GM12801 (cell line): ENCODE data around the gene GRM7.

ENCODE experiments used
- TF ChIP-seq, protein P1 (sequence below): IDR thresholded peaks from one replicate; pipeline ENCODE4 v1.5.1; 2011; ENCODE audit warnings: control low read depth; ENCODE audit not compliant: insufficient read length; ENCODE audit errors: extremely low read depth

Gene GRM7

GRCh38 chr3:7638103-7638502 is 777.2 kb downstream of the GRM7 start:
- TF ChIP-seq, protein P1, sequence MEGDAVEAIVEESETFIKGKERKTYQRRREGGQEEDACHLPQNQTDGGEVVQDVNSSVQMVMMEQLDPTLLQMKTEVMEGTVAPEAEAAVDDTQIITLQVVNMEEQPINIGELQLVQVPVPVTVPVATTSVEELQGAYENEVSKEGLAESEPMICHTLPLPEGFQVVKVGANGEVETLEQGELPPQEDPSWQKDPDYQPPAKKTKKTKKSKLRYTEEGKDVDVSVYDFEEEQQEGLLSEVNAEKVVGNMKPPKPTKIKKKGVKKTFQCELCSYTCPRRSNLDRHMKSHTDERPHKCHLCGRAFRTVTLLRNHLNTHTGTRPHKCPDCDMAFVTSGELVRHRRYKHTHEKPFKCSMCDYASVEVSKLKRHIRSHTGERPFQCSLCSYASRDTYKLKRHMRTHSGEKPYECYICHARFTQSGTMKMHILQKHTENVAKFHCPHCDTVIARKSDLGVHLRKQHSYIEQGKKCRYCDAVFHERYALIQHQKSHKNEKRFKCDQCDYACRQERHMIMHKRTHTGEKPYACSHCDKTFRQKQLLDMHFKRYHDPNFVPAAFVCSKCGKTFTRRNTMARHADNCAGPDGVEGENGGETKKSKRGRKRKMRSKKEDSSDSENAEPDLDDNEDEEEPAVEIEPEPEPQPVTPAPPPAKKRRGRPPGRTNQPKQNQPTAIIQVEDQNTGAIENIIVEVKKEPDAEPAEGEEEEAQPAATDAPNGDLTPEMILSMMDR: no peak

- TF ChIP-seq, protein P1: no peak
Observed at GRCh38 chr3:7640787-7641186, 779.9 kb downstream of the GRM7 start.

DNA sequence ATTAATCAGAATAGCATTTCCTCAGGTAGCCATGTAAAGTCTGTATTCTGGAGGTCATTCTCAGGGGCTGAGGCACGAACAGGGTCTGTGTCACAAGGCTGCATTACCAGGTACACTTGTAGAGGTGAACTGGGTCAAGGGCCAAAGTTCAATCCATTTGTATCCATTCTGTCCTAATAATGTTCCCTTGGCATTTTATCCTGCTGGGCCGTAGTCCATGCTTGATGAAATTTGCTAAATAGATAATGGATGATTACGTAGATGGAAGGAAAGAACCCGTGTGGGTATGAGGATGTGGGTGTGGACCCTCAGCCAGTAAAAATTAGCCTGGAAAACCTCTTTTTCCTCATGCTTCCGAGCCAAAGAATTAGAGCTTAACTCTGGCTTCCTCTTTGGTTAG is 785.9 kb downstream of the GRM7 start:
- TF ChIP-seq, protein P1: no peak

GRCh38 chr3:7650466-7650865 is 789.6 kb downstream of the GRM7 start:
- TF ChIP-seq, protein P1: no peak

GRCh38 chr3:7651274-7651673 is 790.4 kb downstream of the GRM7 start:
- TF ChIP-seq, protein P1: no peak

GRCh38 chr3:7657214-7658112 is 796.5 kb downstream of the GRM7 start:
- TF ChIP-seq, protein P1: no peak

GRCh38 chr3:7658294-7658693 is 797.4 kb downstream of the GRM7 start:
- TF ChIP-seq, protein P1: no peak
